ENCODE data around the gene KLHL17. TPM values are rescaled to one million over a fixed set of nuclear protein-coding genes. Genes with fewer than 3 reads are reported as not detected.

Gene KLHL17
- total RNA-seq, 2 donors from 2014 or later = 4.2 to 15.3 TPM

DNA sequence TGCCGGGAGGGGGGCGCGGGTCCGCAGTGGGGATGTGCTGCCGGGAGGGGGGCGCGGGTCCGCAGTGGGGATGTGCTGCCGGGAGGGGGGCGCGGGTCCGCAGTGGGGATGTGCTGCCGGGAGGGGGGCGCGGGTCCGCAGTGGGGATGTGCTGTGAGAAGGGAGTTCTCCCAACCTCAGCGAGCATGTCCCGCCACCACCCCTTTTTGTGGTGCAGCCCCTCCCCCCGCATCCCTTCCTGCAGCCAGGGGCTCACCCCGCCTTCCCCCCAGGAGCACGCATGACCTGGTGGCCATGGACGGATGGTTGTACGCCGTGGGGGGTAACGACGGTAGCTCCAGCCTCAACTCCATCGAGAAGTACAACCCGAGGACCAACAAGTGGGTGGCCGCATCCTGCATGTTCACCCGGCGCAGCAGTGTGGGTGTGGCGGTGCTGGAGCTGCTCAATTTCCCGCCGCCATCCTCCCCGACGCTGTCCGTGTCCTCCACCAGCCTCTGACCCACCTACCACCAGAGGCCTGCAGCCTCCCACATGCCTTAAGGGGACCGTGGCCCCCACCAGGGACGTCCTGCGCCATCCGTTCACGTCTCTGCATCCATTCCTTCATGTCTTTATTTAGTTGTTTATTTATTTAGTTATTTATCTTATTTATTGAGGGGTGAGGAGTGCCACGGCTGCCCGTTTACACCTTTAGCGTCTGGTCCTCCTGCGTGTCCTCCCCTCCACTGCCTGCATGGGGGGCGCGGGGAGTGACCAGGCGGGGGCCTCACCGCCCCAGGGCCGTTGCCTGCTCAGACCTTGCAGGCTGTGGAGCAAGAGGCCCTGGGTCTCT lies 4.5 kb downstream of the KLHL17 start:
- H3K36me3 ChIP-seq = no peaks in the 10 kb centered on the region
- no peak for ATAC-seq (ENCODE audit: insufficient number of reproducible peaks, low FRiP score, low read depth)
- no peaks in the 10 kb centered on the region for H3K27me3 ChIP-seq (replicated peaks; ENCODE audit: insufficient read depth)
- no peak for DNase-seq (ENCODE audit: low spot score)
- H3K9me3 ChIP-seq = no peaks in the 10 kb centered on the region
- TF ChIP-seq, protein P1, sequence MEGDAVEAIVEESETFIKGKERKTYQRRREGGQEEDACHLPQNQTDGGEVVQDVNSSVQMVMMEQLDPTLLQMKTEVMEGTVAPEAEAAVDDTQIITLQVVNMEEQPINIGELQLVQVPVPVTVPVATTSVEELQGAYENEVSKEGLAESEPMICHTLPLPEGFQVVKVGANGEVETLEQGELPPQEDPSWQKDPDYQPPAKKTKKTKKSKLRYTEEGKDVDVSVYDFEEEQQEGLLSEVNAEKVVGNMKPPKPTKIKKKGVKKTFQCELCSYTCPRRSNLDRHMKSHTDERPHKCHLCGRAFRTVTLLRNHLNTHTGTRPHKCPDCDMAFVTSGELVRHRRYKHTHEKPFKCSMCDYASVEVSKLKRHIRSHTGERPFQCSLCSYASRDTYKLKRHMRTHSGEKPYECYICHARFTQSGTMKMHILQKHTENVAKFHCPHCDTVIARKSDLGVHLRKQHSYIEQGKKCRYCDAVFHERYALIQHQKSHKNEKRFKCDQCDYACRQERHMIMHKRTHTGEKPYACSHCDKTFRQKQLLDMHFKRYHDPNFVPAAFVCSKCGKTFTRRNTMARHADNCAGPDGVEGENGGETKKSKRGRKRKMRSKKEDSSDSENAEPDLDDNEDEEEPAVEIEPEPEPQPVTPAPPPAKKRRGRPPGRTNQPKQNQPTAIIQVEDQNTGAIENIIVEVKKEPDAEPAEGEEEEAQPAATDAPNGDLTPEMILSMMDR (IDR thresholded peaks at IDR 0.05) = no peak
- no peak overlapping the region for H3K4me3 ChIP-seq
- H3K27ac ChIP-seq = no peak overlapping the region
- H3K4me1 ChIP-seq (ENCODE audit: control insufficient read depth in 1 of 2, low read depth in 2 of 2) = peaks cover 9 to 19% of the 10 kb centered on the region in 2 donors

DNA sequence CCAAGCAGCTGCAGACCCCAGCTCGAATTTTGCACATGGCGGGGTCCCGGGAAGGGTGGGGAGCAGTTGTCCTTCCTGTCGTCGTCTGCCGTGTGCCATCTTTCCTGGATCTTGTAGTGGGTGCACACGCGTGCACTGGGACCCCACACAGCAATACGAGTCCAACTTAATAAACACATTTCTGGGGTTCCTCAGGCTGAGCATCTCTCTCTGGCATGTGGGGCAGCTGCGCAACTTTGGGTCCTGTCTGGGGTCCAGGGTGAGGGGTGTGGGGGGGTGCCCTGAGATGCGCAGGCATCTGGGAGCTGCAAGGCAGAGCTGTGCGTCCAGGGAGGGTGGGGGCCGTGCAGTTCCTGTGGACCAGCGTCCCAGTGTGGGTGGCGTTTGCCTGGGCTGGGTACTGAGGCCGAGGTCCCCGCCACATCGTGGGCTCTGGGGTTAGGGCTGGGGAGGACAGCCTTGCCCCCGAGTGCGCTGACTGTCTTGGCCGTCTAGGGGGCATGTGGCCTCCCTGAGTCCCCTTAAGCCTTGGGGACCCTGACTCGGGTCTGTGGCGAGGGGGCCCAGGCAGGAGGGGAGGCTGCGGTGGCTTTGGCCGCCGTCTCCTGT lies 5.2 kb downstream of the KLHL17 start:
- ATAC-seq (ENCODE audit: insufficient number of reproducible peaks, low FRiP score, low read depth) (no peak), DNase-seq (ENCODE audit: low spot score) (no peak)
- Histone ChIP-seq H3K9me3 (no peaks in the 10 kb centered on the region), H3K4me1 (ENCODE audit: control insufficient read depth in 1 of 2, low read depth in 2 of 2) (peaks cover 6 to 16% of the 10 kb centered on the region in 2 donors), H3K36me3 (no peaks in the 10 kb centered on the region), H3K27me3 (replicated peaks; ENCODE audit: insufficient read depth) (no peaks in the 10 kb centered on the region), H3K27ac (no peak overlapping the region), H3K4me3 (peak overlapping the region; percentile 92)
- TF ChIP-seq, protein P1 (IDR thresholded peaks at IDR 0.05) = no peak

DNA sequence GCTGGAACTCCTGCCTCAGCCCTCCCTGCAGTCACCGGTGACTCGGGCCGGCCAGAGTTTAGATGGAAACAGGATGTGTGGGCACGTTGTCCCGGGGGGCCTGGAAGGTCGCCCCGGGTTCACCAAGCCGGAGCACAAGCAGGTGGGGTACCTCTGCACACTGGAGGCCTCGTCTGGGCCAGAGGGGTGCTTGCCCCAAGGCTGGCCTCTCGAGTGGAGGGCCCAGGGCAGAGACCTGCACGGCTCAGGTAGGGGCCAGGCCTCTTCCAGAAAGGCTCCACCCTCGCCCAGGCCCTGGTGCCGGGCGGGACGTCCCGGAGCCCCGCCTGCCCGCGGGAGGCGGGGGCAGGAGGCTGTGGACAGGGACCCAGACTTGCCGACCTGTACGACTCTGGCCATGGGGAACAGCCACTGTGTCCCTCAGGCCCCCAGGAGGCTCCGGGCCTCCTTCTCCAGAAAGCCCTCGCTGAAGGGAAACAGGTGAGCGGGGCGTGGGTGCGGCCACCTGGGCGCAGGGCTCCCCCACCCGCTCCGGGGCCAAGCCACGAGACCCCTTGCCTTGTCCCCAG lies 5.8 kb downstream of the KLHL17 start, which contains the start of gene PLEKHN1:
Gene PLEKHN1 (plus strand): TSS at position 348 of the 569 bp plus-strand sequence. CDS start 50 bp downstream, at position 398.
- Histone ChIP-seq H3K27ac (peak within 1 kb of the TSS in 1 of 2 donors; percentile 48), H3K4me1 (ENCODE audit: control insufficient read depth in 1 of 2, low read depth in 2 of 2) (peaks cover 6 to 14% of the 10 kb centered on the region in 2 donors), H3K36me3 (no peaks in the 10 kb centered on the region), H3K27me3 (replicated peaks; ENCODE audit: insufficient read depth) (no peaks in the 10 kb centered on the region), H3K9me3 (no peaks in the 10 kb centered on the region), H3K4me3 (peak within 1 kb of the TSS; percentile 92)
- DNase-seq (ENCODE audit: low spot score) (no peak), ATAC-seq (ENCODE audit: insufficient number of reproducible peaks, low FRiP score, low read depth) (no peak)
- TF ChIP-seq, protein P1 (IDR thresholded peaks at IDR 0.05) = no peak

DNA sequence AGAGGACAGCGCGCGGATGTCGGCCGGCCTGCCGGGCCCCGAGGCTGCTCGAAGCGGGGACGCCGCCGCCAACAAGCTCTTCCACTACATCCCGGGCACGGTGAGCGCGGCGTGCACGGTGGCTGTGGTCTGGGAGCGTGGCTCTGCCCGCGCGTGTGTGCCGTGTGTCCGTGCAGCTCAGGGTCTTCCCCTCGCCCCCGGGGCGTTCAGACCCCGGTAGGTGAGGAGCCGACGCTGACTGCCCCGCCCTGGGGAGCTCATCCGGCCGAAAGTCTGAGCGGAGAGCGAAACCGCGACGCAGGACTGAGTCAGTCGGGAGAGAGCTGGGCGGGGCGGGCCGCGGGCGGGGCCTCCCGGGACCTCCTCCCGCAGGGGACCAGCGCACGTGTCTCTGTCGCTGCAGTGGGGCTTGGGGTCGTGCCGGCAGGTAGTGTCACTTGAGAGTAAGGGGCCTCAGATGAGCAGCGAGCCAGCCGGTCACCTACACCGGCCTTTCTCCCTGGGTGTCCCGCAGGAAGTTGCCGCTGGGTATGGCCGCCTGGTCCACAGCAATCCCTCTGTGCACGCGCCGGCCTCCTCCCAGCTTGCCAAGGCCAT lies 6.4 kb downstream of the KLHL17 start:
- DNase-seq (ENCODE audit: low spot score) (no peak), ATAC-seq (ENCODE audit: insufficient number of reproducible peaks, low FRiP score, low read depth) (no peak)
- Histone ChIP-seq H3K27ac (peak overlapping the region in 1 of 2 donors; percentile 48), H3K4me1 (ENCODE audit: control insufficient read depth in 1 of 2, low read depth in 2 of 2) (peaks cover 6 to 9% of the 10 kb centered on the region in 2 donors), H3K27me3 (replicated peaks; ENCODE audit: insufficient read depth) (peaks cover 1% of the 10 kb centered on the region), H3K4me3 (peak overlapping the region; percentile 92), H3K36me3 (no peaks in the 10 kb centered on the region), H3K9me3 (no peaks in the 10 kb centered on the region)
- TF ChIP-seq, protein P1 (IDR thresholded peaks at IDR 0.05) = no peak
